Dedifferentiated amniotic fluid mesenchymal stem cell (primary cell): ENCODE measurements around the gene PHACTR1.
"Not testable (repeated sequence)": the region's sequence is repeated elsewhere in the genome, so short reads cannot be mapped to it uniquely, and the experiment has no call there.

ENCODE experiments used
- DNase-seq: peaks from one replicate; pipeline ENCODE4 v3.0.0-alpha.2; 2016; ENCODE audit errors: extremely low spot score

PHACTR1 gene

DNA sequence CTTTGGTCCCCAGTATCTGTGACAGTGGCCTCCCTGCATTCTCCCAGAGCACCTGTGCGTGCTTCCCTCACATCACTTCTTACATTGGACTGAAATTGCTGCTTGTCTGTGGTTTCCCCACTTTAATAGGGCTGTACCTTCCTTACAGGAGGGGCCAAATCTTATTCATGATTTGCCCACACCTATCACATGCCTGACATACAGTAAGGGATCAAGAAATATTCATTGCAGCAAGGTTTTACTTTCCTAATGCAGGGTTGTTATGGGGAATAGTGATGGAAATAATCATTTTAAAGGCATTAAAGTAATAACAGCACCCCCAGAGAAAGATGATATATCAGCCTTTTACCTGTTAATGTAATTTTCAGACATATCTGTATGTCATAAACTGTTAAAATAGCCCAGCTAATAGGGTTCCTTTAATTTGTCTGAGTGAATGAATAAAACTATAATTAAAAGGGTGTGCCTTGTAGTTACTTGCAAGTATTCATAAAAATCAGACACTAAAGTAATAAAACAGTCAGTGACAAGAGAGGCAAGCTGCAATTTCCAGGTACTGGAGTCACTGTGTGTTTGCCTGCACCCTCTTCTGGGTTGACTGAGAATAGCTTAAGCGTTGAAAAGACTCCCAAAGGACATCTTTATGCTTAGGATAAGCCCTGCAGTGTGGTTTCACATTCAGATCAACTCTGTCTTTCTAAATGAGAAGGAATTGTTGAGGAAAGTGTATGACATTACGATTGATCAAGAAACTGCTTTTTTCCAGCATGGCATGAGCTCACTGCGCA lies 182.7 kb downstream of the PHACTR1 start:
- no peak for DNase-seq

DNA sequence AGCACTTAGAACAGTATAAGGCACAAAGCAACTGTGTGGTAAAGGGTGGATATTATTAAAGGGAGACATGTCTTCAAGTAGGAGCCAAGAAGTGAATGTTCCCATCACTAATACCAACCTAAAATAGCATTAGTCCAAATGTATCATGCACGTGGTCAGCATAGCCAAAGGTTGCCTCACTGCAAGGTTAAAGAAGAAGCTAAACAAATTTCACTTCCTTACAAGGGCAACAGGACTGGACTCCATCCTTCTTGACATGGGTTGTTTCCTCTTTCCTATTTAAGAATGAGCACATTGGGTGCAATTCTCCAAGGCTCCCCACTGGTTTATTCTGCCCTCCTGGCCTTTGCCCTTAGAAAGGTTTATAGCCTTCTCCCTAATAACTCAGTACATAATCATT lies 186.7 kb downstream of the PHACTR1 start:
- DNase-seq = no peak

DNA sequence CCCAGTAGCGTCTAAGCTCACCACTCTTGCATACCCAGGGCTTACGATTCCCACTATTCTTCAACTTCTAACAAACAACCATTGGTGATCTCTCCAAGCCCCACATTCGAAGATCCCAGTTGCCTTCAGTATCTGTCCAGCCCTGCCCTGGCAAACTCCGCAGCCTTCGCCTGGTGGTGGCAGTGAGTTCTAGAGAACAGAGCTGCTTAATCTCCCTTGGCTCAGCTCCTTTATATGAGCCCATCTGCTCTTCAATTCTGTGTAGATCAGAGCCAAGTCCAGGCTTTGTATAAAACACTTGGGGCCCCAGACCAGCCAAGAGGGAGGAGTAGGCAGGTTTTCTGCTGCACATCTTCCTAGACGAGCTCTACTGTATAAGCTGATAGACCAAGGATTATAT lies 193.3 kb downstream of the PHACTR1 start:
- no peak for DNase-seq

DNA sequence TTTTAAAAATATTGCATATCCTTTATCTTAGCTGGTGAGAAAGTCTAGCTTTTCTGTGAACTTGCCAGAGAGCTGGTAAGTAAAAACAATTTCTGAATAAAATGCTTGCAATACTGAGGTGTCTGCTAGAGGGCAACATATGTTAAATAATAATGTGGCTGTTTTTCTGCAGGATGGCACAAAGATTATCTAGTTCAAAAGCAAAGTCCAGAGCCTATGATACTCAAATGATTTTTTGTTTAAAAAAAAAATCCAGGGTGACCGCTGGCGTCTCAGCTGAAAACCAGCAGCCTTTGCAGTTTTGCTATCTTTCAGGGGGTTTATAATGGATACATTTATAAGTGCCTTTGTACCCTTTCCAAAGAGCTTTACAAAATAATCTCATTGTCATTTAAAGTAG lies 194.9 kb downstream of the PHACTR1 start:
- no peak for DNase-seq

DNA sequence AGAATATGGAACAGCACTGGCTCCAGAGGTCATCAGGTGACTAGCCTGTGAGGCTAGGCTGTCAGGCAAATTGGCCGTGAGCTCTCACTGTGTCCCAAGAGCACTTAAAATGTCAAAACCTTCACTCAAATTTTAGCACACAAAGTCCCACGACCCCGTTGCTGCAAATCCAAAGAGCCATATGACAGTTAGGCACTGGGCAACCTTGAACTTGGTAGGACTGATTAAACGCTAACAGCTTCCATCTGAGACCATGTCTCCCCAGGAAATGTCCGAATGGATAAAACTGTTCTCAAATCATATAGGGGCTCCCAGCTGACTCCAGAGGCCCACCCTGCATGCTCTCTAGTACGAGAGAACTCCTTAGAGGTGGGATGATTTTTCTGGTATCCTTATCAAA lies 196.6 kb downstream of the PHACTR1 start:
- DNase-seq = no peak

DNA sequence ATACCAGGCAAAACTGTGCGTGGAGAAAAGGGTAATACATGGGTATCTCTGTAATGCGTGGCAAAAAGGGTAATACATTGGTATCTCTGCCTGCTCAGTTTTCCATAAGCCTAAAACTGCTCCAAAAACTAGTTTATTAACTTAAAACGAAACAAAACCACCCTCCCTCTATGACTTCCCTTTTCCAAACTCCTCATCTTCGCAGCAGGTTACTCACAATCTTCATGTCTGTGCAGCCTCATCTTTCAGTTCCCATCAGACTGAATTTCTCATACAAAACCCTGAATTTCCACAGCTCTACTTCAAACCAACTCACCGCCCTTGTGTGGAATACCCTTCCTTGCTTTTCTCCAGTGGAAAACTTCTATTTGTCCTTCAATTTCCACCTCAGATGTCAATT lies 199.4 kb downstream of the PHACTR1 start:
- DNase-seq = no peak

DNA sequence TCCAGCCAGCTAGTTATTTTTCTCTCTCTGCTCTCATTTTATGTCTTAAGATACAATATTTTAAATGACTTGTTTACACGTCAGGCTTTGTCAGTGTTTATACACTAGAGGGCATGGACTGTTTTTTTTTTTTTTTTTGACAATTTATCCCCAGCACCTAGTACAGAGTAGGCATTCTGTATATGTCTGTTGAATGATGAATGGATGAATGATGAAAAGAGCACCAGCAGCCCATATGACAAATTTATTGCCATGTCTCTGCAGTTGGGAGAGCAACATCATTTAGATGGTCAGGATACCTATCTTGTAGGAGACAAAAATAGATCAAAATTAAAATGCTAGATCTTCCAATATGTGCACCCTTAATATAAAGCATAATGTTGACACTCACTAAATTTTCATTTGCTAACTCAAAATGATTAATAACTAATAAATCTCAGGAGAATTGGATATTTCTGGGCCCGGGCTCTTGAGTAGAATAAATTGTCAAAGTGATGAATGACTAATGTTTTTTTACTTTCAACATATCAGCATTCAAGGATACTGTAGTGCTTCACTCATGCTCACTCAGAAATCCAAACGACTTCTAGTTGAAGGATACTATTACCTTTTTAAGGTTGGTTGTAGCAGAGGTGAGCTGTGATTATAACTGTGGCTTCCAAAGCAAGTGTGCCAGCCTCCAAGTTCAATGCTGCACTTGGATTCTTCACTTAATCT lies 200.0 kb downstream of the PHACTR1 start:
- DNase-seq = no peak

DNA sequence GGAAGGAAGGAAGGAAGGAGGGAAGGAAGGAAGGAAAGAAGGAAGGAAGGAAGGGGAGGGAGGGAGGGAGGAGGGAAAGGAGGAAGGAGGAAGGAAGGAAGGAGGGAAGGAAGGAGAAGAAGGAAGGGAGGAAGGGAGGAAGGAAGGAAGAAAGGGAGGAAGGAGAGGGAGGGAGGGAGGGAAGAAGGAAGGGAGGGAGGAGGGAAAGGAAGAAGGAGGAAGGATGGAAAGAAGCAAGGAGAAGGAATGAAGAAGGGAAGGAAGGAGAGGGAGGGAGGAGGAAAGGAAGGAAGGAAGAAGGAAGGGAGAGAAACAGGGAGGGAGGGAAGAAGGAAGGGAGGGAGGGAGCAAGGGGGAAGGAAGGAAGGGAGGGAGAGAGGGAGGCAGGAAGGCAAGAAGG lies 204.9 kb downstream of the PHACTR1 start:
- no peak for DNase-seq

DNA sequence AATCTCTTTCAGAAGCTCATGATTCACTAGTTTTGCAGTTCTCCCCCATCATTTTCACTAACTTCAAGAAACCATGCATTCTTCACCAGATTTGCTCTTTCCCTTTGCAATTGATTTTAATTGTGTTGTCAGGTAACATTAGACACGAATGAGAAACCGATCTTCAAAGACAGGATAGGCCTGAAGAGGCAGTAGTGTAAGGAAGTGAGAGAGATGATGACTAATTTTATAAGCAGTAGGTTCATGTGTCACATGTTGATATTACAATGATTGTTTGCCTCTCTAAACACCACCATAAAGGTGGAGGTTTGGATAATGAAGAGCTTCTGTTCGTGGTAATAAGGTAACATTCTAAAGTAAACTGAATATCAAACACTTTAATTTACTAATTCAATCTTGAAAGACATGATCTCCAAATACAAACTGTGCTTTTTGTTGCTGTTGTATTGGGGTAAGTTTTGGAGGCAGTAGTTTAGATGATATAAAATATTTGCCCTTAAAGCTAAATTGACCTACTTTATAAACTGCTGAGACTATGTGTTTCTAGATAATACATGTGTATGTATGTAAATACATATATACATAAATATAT lies 207.2 kb downstream of the PHACTR1 start:
- DNase-seq = no peak

DNA sequence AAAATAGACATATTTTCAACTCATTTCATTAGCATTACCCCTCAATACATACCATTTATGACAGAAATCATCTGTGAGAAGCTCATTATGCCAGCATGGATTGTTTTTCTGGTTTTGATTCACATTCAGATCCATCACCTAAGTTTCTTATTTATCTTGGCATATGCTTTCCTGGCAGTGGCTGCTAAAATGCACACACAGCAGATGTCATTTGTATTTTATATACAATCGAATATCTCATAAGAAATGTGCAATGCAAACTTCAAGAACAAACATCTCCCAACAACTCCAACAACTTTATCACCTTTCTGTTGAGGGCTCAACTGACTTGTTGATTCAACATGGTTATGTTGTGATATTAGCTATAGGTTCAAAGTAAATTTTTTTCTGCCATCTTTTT lies 208.3 kb downstream of the PHACTR1 start:
- no peak for DNase-seq

DNA sequence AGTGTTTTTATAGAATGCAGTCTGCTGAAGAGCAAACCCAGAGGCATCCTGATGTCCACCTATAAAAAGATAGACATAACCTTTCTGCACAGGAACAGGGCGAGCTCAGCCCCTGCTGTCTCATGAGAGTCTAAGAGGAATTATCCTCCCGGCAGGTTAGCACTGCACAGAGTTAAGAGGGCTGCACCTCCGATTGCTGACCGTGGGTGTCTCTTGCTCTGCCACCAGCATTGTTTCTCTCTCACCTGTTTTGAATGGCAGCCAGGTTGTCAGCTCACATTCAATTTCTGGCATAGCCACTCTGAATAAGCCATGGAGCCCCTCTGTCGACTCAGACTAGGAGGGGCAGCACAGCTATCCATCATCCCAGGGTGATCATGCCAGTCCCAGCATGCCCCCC lies 211.2 kb downstream of the PHACTR1 start:
- DNase-seq = no peak

DNA sequence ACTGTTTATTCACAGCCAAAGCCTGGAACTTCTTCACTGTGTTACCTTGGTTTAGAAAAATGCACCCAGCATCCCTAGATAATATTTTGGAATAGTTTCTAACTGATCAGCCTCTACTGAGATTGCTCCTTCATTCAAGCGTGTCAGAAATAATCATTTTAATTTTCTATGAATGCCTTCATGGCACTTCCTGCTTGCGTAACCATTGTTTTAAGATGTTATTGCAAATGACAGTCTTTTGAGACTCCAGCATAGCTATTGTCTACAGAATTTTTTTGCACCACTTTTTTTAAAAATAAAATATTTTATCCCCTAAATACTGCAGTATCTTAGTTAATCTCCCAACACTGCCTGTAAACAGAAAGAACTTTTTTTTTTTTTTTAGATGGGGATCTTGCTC lies 213.1 kb downstream of the PHACTR1 start:
- no peak for DNase-seq

DNA sequence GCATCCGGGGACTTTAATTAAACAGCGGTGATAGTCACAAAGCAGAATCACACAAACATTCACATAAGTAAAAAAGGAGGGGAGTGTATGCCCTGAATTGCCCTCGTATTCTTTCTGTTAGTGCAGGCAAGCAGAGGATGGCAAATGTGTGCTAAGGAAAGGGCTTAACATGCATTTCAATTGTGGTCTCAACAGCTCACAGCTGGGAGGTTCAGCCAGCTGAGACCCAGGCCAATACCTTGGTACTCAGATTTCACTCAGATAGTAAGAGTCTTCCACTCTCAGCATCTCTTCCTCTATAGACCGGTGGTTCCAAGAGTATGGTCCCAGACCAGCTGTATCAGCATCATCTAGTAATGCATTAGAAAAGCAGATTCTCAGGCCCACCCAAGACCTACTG lies 215.1 kb downstream of the PHACTR1 start:
- DNase-seq = no peak

DNA sequence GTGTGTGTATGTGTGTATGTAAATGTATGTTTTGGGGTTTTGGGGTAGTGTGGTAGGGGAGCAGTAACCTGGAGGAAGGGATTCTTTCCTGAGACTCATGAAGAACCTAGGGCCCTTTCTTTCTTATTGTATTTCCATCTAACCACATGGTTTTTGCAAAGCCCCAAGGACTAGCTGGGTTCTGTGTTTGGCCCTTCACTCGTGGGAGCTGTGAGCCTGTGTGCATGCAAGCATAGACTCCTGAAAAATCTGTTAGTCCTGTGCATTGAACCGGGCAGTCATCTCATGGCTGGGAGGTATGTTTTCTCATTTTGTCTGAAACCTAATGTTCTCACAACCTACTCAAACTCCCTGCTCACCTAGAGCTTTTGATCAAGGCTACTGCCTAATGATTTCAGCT lies 219.1 kb downstream of the PHACTR1 start:
- DNase-seq = no peak

DNA sequence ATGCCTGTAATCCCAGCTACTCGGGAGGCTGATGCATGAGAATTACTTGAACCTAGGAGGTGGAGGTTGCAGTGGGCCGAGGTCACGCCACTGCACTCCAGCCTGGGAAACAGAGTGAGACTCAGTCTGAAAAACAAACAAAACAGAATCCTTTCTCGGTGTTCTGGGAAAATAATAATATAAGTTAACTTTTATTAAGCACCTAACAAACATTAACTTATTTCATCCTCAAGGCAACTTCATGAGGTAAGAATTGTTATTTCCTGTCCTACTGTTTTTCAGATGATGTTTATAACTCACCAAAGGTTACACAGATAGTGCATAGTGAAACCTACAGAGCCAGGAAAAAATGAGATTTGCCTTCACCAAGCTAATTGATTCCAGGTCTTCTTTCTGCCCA lies 221.4 kb downstream of the PHACTR1 start:
- DNase-seq = no peak

DNA sequence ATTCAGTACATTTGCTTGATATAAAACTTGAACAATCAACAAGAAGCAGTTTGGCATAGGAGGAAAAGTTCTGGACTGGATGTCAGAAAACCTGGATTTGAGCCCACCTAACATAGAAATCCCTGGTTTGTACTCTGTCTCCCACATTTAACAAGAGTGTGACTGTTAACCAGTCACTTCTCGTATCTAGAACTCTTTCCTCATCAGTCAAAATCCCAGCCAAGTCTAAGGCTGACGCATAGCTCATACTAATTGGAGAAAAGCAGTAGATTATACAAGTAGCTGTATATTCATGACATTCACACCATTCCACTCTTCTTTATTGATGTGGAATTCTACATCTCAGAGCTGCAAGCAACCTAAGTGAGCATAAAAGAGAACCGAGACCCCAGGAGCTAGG lies 222.7 kb downstream of the PHACTR1 start:
- DNase-seq = no peak

DNA sequence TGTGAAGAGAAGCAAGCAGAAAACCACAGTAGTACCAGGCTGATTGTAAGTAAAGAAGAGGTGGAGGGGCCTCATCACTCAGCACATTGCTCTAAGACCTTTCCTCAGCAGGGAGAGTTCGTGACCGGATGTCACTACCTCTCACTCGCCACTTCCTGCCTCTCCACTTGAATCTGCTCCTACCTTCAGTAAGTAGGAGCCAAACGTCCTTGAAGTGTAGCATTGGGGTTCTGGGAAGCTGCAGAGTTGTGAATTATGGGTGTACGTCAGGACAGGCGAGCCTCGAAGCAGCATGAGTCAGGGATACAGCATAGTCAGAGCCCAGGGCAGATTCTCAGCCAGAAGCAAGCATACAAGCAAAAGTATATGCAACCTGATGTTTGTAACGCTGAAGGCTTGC lies 224.9 kb downstream of the PHACTR1 start:
- DNase-seq = no peak

DNA sequence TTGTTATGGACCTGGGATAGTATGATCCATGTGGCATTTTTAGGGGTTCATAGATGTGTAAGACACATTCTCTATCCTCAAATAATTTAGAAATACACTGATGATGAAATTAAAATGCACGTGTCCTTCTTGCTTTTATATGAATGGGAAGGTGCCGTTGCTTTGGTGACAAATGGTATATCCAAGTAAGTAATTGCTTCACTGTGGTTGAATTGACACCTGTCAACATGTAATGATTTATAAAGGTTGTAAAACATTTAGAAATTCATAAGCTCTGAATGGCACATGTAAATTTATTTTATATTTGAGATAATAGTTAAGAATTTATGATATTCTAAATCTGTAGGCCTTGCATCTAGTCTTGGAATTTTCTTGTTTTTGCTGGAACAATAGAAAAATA lies 227.0 kb downstream of the PHACTR1 start:
- DNase-seq = no peak

DNA sequence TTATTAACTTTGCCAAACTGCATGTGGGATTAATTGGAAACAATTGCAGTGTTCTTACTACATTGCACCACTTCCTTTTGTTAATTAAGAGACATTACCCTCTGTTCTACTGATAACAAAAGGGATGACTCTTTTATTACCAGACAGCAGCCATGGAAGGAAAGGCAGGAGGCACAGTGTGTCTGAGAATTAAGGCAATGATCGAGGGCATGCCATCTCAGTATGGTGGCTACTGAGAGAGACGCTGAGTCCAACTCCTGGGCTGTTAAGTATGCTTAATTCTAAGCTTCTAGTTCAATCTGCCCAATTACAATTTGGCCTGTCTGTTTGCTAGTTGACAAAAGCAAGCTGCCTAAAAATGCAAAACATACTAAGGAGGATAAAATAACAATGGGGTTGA lies 227.4 kb downstream of the PHACTR1 start:
- DNase-seq = no peak

DNA sequence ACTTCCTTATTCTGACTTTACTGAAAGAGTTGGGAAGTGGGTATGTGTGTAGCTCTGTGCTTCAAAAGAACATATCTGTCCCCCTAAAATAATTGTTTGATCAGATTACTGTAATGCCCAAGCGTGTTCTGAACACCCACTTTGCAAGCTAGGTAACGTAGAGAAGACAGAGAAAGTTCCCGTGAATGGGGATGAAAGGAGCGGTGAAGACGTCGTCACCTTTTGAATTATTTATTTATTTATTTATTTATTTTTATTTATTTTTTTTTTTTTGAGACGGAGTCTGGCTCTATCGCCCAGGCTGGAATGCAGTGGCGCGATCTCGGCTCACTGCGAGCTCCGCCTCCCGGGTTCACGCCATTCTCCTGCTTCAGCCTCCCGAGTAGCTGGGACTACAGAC lies 228.0 kb downstream of the PHACTR1 start:
- DNase-seq = not testable (repeated sequence)

DNA sequence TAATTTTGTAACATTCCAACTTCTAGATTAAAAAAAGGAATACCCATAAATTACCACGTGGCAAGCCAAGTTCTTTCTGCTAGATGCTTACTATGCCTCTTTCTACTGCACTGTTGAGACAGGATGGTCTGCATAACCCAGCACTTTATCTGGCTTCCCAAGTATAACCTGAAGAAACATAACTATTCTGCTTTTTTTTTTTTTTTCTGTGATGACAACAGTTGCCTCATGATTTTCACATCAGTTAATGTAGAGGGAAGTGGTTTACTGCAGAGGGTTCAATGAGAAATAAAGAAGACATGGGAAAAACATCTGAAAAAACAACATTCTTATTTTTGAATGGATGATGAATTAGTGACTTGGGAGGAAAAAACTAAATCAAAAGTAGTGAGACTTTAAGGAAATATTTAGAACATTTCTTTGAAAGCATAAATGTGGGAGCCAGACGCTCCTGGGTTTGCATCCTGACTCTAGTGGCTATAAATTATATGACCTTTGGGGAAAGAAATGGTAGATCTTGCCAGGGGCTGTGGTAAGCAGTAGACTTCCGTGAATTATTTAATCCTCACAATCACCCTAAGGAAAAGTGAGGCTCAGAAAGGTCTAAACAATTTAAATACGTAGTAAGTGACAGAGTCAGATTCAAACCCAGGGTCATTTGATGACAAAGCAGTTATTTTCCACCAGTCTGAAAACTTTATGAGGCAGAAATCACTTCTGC lies 230.7 kb downstream of the PHACTR1 start:
- DNase-seq = no peak

DNA sequence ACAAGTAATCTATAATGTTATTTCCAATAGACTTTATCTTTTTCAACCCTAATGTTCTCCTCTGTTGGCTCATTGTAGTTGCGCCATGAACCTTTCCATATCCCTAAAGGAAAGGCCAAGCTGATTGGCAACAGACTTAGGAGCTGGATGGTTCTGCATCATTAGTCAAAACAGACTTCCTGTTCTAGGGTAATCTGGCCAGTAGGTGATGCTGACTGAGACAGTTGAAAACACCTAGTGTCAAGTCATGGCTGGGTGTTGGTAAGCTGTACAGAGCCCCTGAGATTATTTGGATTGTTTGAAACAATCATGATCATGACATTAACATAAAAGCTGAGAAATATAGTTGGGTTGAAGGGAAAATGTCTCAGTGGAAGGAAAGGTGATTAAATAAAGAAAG lies 231.4 kb downstream of the PHACTR1 start:
- no peak for DNase-seq

DNA sequence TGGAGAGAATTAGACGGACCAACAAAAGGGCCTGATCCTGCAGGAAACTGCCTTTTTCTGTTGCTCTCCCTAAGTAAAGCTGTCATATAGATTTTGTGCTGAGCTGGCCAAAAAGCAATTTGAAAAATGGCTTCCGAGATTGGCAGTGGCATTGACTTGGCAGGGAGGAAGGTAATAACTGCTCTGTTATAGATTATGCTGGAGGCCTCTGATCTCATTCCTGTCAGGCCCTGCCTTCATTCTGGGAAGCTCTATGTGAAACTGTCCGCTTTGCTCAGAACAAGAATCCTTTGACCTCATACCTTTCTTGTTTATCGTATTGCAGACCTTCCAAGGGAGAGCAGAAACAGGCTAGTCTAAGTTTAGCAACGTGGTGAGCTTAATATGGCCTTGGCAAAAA lies 234.4 kb downstream of the PHACTR1 start:
- DNase-seq = no peak
